Prostate gland (tissue), 2 donors: ENCODE results near the gene EIF3F. TPM values are rescaled to one million over a fixed set of nuclear protein-coding genes. Genes with fewer than 3 reads are reported as not detected.

Source experiments
- DNase-seq: peaks from one replicate; pipeline ENCODE4 v3.0.0-alpha.2; 2019; ENCODE audit warnings: low spot score
- H3K27ac ChIP-seq, 2 donors: fragments of 200-600 bp; sonication (generic); 2 replicates each; pipeline ENCODE4 v1.5.1; 2017 to 2019
- H3K27me3 ChIP-seq: fragments of 200-600 bp; sonication (generic); replicated peaks from 2 replicates; pipeline ENCODE4 v1.5.1; 2019; ENCODE audit not compliant: insufficient read depth
- H3K36me3 ChIP-seq, 2 donors: fragments of 200-600 bp; sonication (generic); 1 replicate in 1 of 2; 2 replicates in 1 of 2; pipeline versions ENCODE4 v1.5.1 to v1.8.1; 2017 to 2019
- H3K4me1 ChIP-seq: fragments of 200-600 bp; sonication (generic); replicated peaks from 2 replicates; pipeline ENCODE4 v1.5.1; 2019
- H3K4me3 ChIP-seq, 2 donors: fragments of 200-600 bp; sonication (generic); 2 replicates each; pipeline ENCODE4 v1.5.1; 2017 to 2019
- H3K9me3 ChIP-seq: fragments of 200-600 bp; sonication (generic); 2 replicates; pipeline ENCODE4 v1.5.1; 2017
- CTCF ChIP-seq, 4 experiments: fragments of 200-600 bp in 2 of 4; fragments of 450-650 bp in 2 of 4; sonication (generic) in 2 of 4; IDR thresholded peaks; 1 replicate in 3 of 4; 2 replicates in 1 of 4; pipeline ENCODE4 v1.5.1; 2016 to 2019; ENCODE audit warnings: antibody characterized with exemption in 4 of 4, mild to moderate bottlenecking in 2 of 4, moderate library complexity in 2 of 4
- POLR2A ChIP-seq: fragments of 450-650 bp; IDR thresholded peaks from one replicate; pipeline ENCODE4 v1.6.1; 2016; ENCODE audit warnings: antibody characterized with exemption, mild to moderate bottlenecking
- POLR2AphosphoS5 ChIP-seq: sonication (generic); formaldehyde crosslinking; IDR thresholded peaks from one replicate; pipeline ENCODE4 v1.6.1; 2017; ENCODE audit warnings: antibody characterized with exemption
- WGBS: methylation state at CpG from one replicate; pipeline ENCODE4 v1.1.5; 2018; 5-methylcytosine and 5-hydroxymethylcytosine counted together
- intact Hi-C: fragments of 100-400 bp; cut with DNase I; formaldehyde crosslinking; loops from one replicate; pipeline ENCODE4 v1.14.2; 2022
- total RNA-seq, 2 donors: library from RNA; depleted of rRNA; stranded (reverse); fragments of >200 nt; gene quantifications; one replicate each; pipeline ENCODE4 v1.1.0, GENCODE V29; 2016

EIF3F gene
- total RNA-seq, 2 donors from 2014 or later: 321 to 473 TPM

- WGBS: 44% methylated on average over 19 of the region's 20 CpGs
- Histone ChIP-seq H3K27me3 (no peaks in the 10 kb centered on the region), H3K9me3 (no peaks in the 10 kb centered on the region), H3K27ac (no peak overlapping the region), H3K36me3 (no peaks in the 10 kb centered on the region), H3K4me1 (no peaks in the 10 kb centered on the region), H3K4me3 (no peak overlapping the region)
- TF ChIP-seq CTCF (IDR thresholded peaks at IDR 0.05): no peak
- no peak for TF ChIP-seq POLR2A
- TF ChIP-seq POLR2AphosphoS5: no peak
- no peak for DNase-seq
- intact Hi-C loops: loop anchor here (2.0 to 5.0 kb wide), 2 partner anchors 45 to 66 kb away; no protein-coding TSS in a partner anchor
These were observed 45.6 kb downstream of the EIF3F start for GRCh38 chr11:8032576-8033304.

- 56% methylated on average over 17 of the region's 19 CpGs for WGBS
- H3K27me3 ChIP-seq: no peaks in the 10 kb centered on the region
- H3K4me1 ChIP-seq: no peaks in the 10 kb centered on the region
- intact Hi-C loops: loop anchor here (2.0 to 5.0 kb wide), 2 partner anchors 44 to 65 kb away; no protein-coding TSS in a partner anchor
- no peak overlapping the region for H3K4me3 ChIP-seq
- TF ChIP-seq POLR2A: no peak
- TF ChIP-seq POLR2AphosphoS5: no peak
- peak; percentile 76 to 86 (median 78) for TF ChIP-seq CTCF (IDR thresholded peaks at IDR 0.05)
- H3K36me3 ChIP-seq: no peaks in the 10 kb centered on the region
- DNase-seq: peak; percentile 66
- no peak overlapping the region for H3K27ac ChIP-seq
- no peaks in the 10 kb centered on the region for H3K9me3 ChIP-seq
These were observed 46.4 kb downstream of the EIF3F start for GRCh38 chr11:8033305-8034105.

- Histone ChIP-seq H3K4me1 (no peaks in the 10 kb centered on the region), H3K36me3 (no peaks in the 10 kb centered on the region), H3K27ac (no peak overlapping the region), H3K4me3 (no peak overlapping the region), H3K9me3 (no peaks in the 10 kb centered on the region), H3K27me3 (no peaks in the 10 kb centered on the region)
- TF ChIP-seq POLR2AphosphoS5 (no peak), POLR2A (no peak), CTCF (IDR thresholded peaks at IDR 0.05) (no peak)
- no peak for DNase-seq
- WGBS: 65% methylated on average over 3 of the region's 3 CpGs
- intact Hi-C loops: loop anchor here (5.0 kb wide), 1 partner anchor 43 kb away; no protein-coding TSS in a partner anchor
These were observed 47.0 kb downstream of the EIF3F start for GRCh38 chr11:8034106-8034585.

- Histone ChIP-seq H3K9me3 (no peaks in the 10 kb centered on the region), H3K4me3 (no peak overlapping the region), H3K27me3 (no peaks in the 10 kb centered on the region), H3K4me1 (no peaks in the 10 kb centered on the region), H3K27ac (no peak overlapping the region), H3K36me3 (no peaks in the 10 kb centered on the region)
- DNase-seq: no peak
- no peak for TF ChIP-seq POLR2AphosphoS5
- no peak for TF ChIP-seq POLR2A
- 65% methylated on average over 5 of the region's 5 CpGs for WGBS
- intact Hi-C loops: loop anchor here (5.0 kb wide), 1 partner anchor 43 kb away; no protein-coding TSS in a partner anchor
These were observed 47.6 kb downstream of the EIF3F start for GRCh38 chr11:8034604-8035190.
